HG03060 (cell line): ENCODE measurements around the gene B4GALT5.
A peak's percentile ranks its signal among the peaks of the same experiment; 100 is the strongest.
"Not testable (repeated sequence)": the region's sequence is repeated elsewhere in the genome, so short reads cannot be mapped to it uniquely, and the experiment has no call there.

ENCODE experiments used
- ATAC-seq: cut with Tn5 transposase; IDR thresholded peaks from one replicate; pipeline ENCODE4 v1.9.1; 2021; ENCODE audit warnings: low read depth, moderate number of reproducible peaks; ENCODE audit not compliant: unreplicated experiment

Gene B4GALT5

DNA sequence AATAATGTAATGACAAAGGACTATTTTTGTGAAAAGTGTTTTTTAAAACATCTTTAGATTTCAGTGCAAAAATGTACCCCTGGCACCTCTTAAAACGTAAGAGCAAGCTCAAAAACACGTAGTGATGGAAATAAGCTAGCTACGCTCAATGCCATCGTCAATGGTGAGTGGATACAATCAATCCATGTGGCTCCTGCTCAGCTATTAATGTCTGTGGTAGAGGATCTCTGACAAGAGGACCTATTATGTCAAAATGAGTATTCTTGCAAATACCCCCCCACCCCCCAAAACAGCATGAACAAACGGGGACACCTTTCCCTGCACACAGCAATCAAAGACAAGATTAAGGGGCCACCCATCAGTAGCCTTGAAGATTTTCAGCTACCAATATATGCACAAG is 80.7 kb downstream of the B4GALT5 start:
- ATAC-seq = no peak

GRCh38 chr20:49631856-49632418 is 81.7 kb downstream of the B4GALT5 start:
- ATAC-seq = no peak

GRCh38 chr20:49631061-49631716 is 82.5 kb downstream of the B4GALT5 start:
- ATAC-seq = peak; percentile 5

DNA sequence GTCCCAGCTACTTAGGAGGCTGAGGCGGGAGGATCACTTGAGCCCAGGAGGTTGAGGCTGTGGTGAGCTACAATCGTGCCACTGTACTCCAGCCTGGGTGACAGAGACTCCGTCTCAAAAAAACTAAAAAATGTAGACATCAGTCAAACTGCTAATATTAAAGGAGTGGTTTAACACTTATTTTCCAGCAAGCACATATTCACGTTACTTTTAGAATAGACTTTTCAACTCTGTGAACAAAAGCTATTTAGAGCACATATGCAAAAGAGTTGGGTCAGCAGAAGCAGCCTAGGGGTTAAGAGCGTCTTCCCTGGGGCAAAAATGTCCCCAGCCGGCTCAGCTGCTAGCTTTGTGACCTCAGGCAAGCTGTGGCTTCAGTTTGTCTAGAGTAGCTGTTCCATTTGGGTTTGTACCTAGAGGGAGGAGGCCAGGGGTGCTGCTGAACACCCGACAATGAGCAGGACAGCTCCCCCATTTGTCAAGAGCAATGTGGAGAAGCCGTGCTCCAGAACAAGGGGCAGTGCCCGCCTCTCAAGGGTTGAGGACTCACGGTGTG is 83.2 kb downstream of the B4GALT5 start:
- ATAC-seq = peak; percentile 69

DNA sequence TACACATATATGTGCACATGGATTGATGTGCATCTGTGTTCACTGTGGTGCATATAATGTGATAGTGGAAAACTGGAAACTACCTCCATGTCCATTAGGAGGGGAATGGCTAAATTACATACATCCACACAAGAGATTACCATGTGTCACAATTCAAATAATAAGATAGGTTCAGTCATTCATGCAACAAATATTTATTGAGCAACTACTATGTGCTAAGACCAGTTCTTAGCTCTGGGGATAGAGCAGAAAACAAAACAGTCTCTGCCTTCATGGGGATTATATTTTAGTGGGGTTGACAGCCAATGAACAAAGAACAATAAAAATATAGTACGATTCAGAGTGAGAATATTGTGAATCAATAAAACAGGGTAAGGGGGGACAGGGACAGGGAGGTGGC is 84.1 kb downstream of the B4GALT5 start:
- no peak for ATAC-seq

DNA sequence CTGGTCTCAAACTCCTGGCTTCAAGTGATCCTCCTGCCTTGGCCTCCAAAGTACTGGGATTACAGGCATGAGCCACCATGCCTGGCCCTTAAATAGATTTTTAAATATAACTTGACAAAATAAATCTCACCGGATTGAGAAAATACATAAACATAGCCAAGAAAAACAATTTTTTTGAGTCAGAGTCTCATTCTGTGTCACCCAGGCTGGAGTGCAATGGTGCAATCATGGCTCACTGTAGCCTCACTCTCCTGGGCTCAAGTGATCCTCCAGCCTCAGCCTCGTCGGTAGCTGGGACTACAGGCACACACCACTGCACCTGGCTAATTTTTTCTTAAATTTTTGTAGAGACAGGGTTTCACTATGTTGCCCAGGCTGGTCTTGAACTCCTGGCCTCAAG is 85.4 kb downstream of the B4GALT5 start:
- ATAC-seq = not testable (repeated sequence)

DNA sequence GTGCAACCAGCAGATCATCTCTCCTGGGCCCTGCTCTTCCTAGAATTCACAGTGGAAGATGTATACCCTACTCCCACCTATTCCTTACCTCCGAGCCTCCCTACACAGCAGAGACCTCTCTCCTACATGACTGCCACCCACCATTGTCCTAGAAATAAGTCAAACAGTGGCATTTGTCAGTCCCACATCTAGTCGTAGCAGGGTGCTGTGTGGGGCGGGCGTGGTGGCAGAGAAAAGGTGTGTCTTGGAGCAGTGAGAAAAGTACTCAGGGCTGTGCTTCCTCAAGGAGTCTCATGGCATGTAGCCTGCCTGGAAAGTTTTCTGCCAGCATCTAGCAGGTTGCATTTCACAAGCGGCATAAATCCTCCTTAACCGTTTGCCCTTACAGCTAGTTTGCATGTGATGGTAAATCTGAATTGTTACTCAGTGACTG is 86.3 kb downstream of the B4GALT5 start:
- no peak for ATAC-seq

DNA sequence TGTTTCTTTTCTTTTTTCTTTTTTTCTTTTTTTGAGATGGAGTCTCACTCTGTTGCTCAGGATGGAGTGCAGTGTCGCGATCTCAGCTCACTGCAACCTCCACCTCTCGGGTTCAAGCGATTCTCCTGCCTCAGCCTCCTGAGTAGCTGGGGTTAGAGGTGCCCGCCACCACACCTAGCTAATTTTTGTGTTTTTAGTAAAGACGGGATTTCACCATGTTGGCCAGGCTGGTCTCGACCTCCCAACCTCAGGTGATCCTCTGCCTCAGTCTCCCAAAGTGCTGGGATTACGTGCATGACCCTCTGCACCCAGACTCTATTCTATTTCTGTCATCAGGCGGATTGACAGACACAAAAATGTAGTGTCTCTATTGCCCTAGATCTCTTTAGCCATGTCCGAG is 88.7 kb downstream of the B4GALT5 start:
- not testable (repeated sequence) for ATAC-seq

GRCh38 chr20:49624317-49624716 is 89.4 kb downstream of the B4GALT5 start:
- no peak for ATAC-seq

GRCh38 chr20:49622243-49622642 is 91.4 kb downstream of the B4GALT5 start:
- ATAC-seq = no peak

DNA sequence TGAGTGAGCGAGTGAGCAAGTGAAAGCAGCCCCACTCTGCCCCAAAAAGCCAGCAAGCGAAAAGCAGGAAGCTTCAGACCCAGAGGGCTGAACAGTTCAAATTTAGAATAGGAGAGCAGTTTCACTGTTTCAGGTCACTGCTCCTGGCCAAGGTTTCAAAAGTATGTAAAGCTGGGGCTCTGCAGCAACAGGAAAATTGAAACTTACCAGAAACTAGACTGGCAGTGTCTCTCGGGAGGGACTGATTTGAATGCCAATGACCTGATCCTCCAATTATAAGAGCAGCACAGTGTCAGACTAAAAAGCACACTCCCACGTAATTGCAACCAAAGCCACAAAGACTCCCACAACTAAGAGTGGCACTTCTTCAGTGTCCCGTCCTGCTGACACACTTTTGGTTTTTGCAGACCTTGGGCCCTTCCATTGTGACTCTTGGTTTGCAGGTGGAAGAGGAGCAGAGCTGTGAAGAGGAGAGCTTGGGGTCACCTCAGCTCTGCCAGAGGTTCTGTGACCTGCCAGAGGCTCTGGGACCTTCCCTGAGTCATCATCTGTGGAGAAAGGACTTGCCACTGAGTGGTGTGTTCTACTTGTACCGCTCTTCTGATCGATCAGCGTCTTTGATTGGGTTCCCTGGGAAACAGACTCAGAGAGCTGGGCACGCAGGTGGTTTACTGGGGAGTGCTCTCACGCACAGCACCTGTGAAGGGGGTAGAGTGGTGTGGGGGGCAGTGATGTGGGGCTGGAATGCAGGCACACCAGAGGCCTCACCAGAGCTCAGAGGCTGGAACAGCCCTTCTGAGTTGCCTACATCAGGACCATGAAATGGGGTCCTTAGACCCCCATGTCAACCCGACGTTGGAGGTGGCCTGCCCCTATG is 93.1 kb downstream of the B4GALT5 start:
- ATAC-seq = peak; percentile 77

- ATAC-seq = no peak
Measured at GRCh38 chr20:49619113-49620048, 94.3 kb downstream of the B4GALT5 start.

- no peak for ATAC-seq
Measured at GRCh38 chr20:49618289-49618688, 95.4 kb downstream of the B4GALT5 start.

- not testable (repeated sequence) for ATAC-seq
Measured at GRCh38 chr20:49617394-49617793, 96.3 kb downstream of the B4GALT5 start.

DNA sequence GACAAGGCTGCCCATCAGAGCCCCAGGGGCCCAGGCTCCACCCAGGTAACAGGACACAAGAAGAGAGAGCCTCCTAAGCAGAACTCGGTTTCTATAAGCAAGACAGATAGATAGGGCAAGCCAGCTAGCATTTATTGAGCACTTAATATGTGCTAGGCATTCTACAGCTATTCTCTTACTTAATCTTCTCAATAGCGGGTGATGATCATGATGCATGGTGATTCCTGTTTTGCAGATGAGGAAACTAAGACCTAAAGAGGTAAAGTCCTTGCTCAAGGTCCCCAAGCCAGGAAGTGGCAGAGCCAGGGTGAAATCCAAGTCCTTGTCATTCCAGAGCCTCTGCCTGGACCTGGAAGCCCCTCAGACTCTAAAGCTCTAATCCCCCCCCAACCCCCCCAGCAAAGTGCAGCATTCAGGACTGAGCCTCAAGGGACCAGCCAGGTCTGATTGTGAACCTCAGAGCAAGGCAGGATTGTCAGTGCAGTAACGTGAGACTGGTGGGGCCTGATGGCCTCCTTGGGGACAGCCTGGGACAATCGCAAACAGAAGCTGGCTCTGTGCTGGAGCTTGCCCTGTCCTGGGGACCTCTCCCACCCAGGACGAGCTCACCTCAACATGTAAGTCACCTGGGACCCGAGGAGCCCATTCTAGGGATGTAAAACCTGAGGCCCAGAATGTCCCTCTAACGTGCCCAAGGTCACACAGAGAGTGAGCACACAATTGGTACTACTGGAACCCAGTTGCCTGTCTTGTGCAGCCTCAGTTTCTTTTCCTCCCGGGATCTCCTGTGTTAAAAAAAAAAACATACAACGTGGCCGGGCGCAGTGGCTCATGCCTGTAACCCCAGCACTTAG is 97.3 kb downstream of the B4GALT5 start:
- ATAC-seq = no peak

- ATAC-seq = no peak
Measured at GRCh38 chr20:49615401-49616153, 98.1 kb downstream of the B4GALT5 start.

- ATAC-seq = not testable (repeated sequence)
Measured at GRCh38 chr20:49615051-49615400, 98.7 kb downstream of the B4GALT5 start.

GRCh38 chr20:49614338-49615050 is 99.2 kb downstream of the B4GALT5 start:
- ATAC-seq = no peak
